ENCODE results near the gene HP1BP3.

The HP1BP3 gene, protein sequence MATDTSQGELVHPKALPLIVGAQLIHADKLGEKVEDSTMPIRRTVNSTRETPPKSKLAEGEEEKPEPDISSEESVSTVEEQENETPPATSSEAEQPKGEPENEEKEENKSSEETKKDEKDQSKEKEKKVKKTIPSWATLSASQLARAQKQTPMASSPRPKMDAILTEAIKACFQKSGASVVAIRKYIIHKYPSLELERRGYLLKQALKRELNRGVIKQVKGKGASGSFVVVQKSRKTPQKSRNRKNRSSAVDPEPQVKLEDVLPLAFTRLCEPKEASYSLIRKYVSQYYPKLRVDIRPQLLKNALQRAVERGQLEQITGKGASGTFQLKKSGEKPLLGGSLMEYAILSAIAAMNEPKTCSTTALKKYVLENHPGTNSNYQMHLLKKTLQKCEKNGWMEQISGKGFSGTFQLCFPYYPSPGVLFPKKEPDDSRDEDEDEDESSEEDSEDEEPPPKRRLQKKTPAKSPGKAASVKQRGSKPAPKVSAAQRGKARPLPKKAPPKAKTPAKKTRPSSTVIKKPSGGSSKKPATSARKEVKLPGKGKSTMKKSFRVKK

DNA sequence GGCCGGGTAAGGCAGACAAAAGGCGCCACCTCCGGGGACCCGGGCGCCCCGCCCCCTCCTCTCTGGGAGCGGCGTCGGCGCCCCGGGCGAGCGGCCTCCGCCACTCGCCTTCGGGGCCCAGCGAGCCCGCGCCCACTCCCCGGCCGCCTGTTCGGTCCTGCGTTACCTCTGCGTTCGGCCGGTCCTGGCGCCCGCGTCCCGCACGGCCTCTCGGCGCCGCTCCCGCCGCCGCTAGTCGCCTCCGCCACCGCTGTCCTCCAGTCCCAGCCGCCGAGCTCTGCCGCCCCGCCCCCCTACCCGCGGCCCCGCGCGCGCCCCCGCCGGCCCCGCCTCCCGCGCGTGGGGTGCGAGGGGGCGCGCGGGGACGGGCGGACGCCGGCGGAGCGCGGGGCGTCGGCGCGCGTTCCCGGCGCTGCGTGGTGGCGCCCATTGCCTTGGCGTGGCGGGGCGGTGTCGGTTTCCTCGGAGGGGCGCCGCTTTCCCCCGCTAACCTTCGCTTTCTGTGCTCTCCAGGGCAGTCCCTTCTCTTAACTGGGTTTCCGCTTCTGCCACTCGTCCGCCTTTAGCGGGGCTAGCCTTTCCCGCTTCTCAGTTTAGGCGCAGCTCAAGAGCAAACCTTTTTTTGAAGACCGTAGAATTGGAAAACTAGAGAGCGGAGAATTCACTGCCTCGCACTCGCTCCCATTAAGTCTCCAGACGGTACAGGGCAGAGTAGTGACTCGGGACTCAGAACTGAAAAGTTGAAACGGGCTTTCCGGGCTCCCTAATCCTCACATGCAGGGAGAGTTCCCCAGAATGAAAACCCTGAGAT lies at the start of gene HP1BP3:
Gene HP1BP3 (minus strand): TSS at position 279 of the 811 bp plus-strand sequence. CDS start 6,867 bp downstream, outside the sequence.
- peak within 1 kb of the TSS; percentile 80 for H3K4me3 ChIP-seq (ENCODE audit: low read length)
- peaks cover 19% of the 10 kb centered on the region; the same call in 1 of the 2 replicates for H4K20me1 ChIP-seq (ENCODE audit: control insufficient read depth, insufficient read depth, low read depth, low read length)
- no peaks in the 10 kb centered on the region for H3K9me2 ChIP-seq (replicated peaks; ENCODE audit: control insufficient read depth, low read length)
- peak within 1 kb of the TSS; percentile 79 for H3K27ac ChIP-seq (ENCODE audit: low read depth, low read length)
- peaks cover 28% of the 10 kb centered on the region for H3K4me1 ChIP-seq (ENCODE audit: control insufficient read depth, low read length)
- H3F3A ChIP-seq (ENCODE audit: control insufficient read depth, insufficient read depth), result 0 out of 2 replicates have a peak, but pooled peaks cover 2% of the 10 kb centered on the region
- no peaks in the 10 kb centered on the region for H3K27me3 ChIP-seq (ENCODE audit: control insufficient read depth, low read length)
- H3K4me2 ChIP-seq (ENCODE audit: low read length), result peak within 1 kb of the TSS; percentile 78
- peaks cover 34% of the 10 kb centered on the region for H3K36me3 ChIP-seq (ENCODE audit: control insufficient read depth, low read length)
- TF ChIP-seq, protein P1, sequence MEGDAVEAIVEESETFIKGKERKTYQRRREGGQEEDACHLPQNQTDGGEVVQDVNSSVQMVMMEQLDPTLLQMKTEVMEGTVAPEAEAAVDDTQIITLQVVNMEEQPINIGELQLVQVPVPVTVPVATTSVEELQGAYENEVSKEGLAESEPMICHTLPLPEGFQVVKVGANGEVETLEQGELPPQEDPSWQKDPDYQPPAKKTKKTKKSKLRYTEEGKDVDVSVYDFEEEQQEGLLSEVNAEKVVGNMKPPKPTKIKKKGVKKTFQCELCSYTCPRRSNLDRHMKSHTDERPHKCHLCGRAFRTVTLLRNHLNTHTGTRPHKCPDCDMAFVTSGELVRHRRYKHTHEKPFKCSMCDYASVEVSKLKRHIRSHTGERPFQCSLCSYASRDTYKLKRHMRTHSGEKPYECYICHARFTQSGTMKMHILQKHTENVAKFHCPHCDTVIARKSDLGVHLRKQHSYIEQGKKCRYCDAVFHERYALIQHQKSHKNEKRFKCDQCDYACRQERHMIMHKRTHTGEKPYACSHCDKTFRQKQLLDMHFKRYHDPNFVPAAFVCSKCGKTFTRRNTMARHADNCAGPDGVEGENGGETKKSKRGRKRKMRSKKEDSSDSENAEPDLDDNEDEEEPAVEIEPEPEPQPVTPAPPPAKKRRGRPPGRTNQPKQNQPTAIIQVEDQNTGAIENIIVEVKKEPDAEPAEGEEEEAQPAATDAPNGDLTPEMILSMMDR (IDR thresholded peaks at IDR 0.05; ENCODE audit: low read depth, low read length, poor library complexity, severe bottlenecking), result no peak
- no peak for TF ChIP-seq EZH2phosphoT487 (IDR thresholded peaks at IDR 0.05; ENCODE audit: borderline replicate concordance, low read length)
- H3K9me3 ChIP-seq (ENCODE audit: control insufficient read depth, insufficient read depth, low read length), result no peaks in the 10 kb centered on the region
- peaks cover 45% of the 10 kb centered on the region for H3K79me2 ChIP-seq (ENCODE audit: control insufficient read depth, low read length)

DNA sequence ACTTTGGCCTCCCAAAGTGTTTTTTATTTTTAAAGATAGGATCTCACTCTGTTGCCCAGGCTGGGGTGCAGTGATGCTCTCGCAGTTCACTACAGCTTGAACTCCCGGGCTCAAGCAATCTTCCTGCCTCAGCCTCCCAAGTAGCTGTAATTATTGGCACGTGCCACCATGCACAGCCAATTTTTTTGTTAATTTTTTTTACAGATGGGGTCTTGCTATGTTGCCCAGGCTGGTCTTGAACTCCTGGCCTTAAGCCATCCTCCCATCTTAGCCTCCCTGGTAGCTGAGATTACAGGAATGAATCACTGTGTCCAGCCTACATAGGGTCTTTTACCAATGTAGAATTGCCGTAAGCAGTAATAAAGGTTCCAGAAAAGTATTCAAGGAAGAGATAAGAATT lies 49.1 kb upstream of the HP1BP3 start:
- H3F3A ChIP-seq (ENCODE audit: control insufficient read depth, insufficient read depth), result no peaks in the 10 kb centered on the region
- no peaks in the 10 kb centered on the region for H3K4me1 ChIP-seq (ENCODE audit: control insufficient read depth, low read length)
- H3K4me2 ChIP-seq (ENCODE audit: low read length), result no peak overlapping the region
- H3K9me3 ChIP-seq (ENCODE audit: control insufficient read depth, insufficient read depth, low read length), result no peaks in the 10 kb centered on the region
- no peak for TF ChIP-seq EZH2phosphoT487 (IDR thresholded peaks at IDR 0.05; ENCODE audit: borderline replicate concordance, low read length)
- TF ChIP-seq, protein P1 (IDR thresholded peaks at IDR 0.05; ENCODE audit: low read depth, low read length, poor library complexity, severe bottlenecking), result no peak
- H3K36me3 ChIP-seq (ENCODE audit: control insufficient read depth, low read length), result peaks cover 24% of the 10 kb centered on the region
- no peak overlapping the region for H3K27ac ChIP-seq (ENCODE audit: low read depth, low read length)
- H3K27me3 ChIP-seq (ENCODE audit: control insufficient read depth, low read length), result no peaks in the 10 kb centered on the region
- H4K20me1 ChIP-seq (ENCODE audit: control insufficient read depth, insufficient read depth, low read depth, low read length), result no peaks in the 10 kb centered on the region
- H3K4me3 ChIP-seq (ENCODE audit: low read length), result no peak overlapping the region
- H3K79me2 ChIP-seq (ENCODE audit: control insufficient read depth, low read length), result no peaks in the 10 kb centered on the region
- no peaks in the 10 kb centered on the region for H3K9me2 ChIP-seq (replicated peaks; ENCODE audit: control insufficient read depth, low read length)

DNA sequence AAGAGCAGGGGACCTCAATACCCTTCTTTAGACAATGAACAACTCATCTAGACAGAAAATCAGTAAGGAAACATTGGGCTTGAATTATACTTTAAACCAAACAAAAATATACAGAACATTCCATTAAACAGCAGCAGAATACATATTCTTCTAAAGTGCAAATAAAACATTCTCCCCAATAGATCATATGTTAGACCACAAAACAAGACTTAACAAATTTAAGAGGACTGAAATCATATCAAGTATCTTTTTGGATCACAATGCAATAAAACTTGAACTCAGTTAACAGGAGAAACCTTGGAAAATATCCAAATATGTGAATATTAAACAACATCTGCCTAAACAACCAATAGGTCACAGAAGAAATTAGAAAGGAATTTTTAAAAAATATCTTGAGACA lies 47.7 kb upstream of the HP1BP3 start:
- Histone ChIP-seq H3K4me1 (ENCODE audit: control insufficient read depth, low read length) (no peaks in the 10 kb centered on the region), H3K9me3 (ENCODE audit: control insufficient read depth, insufficient read depth, low read length) (no peaks in the 10 kb centered on the region), H3K27me3 (ENCODE audit: control insufficient read depth, low read length) (no peaks in the 10 kb centered on the region), H3K9me2 (replicated peaks; ENCODE audit: control insufficient read depth, low read length) (no peaks in the 10 kb centered on the region), H3K79me2 (ENCODE audit: control insufficient read depth, low read length) (no peaks in the 10 kb centered on the region), H3K4me2 (ENCODE audit: low read length) (no peak overlapping the region), H3K27ac (ENCODE audit: low read depth, low read length) (no peak overlapping the region), H3K36me3 (ENCODE audit: control insufficient read depth, low read length) (peaks cover 16% of the 10 kb centered on the region), H3K4me3 (ENCODE audit: low read length) (no peak overlapping the region), H3F3A (ENCODE audit: control insufficient read depth, insufficient read depth) (0 out of 2 replicates have a peak, but pooled peaks cover 4% of the 10 kb centered on the region), H4K20me1 (ENCODE audit: control insufficient read depth, insufficient read depth, low read depth, low read length) (no peaks in the 10 kb centered on the region)
- no peak for TF ChIP-seq EZH2phosphoT487 (IDR thresholded peaks at IDR 0.05; ENCODE audit: borderline replicate concordance, low read length)
- TF ChIP-seq, protein P1 (IDR thresholded peaks at IDR 0.05; ENCODE audit: low read depth, low read length, poor library complexity, severe bottlenecking), result no peak

Measured in DOHH2 (cell line).